ENCODE data around the gene CALR3. TPM values are rescaled to one million over a fixed set of nuclear protein-coding genes. Genes with fewer than 3 reads are reported as not detected.

Gene CALR3
- total and polyA plus RNA-seq, 2 experiments from 2014 or later = not detected

DNA sequence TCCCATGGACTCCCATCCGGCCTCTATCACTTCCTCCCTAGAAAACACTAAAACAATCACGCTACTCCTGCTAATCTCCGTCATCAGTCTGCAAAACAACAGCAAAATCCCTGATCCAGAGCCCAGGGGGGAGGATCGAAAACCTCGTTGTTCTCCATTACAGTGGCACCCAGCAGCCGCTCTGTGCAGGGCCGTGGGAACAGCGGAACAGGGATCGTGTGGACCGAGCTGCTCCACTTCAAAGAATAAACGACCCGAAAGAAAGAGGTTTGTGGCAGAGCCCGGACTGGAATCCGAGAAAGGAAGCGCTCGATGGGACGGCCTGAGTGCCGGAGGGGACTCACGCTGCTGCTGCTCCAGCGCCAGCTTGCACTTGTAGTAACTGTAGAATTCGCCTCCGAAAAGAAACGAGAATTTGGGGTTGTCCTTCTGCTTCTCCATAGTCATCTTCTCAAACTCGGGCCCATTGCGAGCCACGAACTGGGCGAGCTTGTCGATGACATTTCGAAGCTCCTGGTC lies 45.6 kb upstream of the CALR3 start:
- H3K36me3 ChIP-seq = peaks cover 5% of the 10 kb centered on the region
- peak overlapping the region; percentile 89 for H3K27ac ChIP-seq
- peak; percentile 22 to 50 for DNase-seq (ENCODE audit: low read depth in 1 of 2, low spot score in 1 of 2)
- TF ChIP-seq CTCF (IDR thresholded peaks at IDR 0.05; ENCODE audit: low read depth, low read length) = no peak
- H3K27me3 ChIP-seq = no peaks in the 10 kb centered on the region
- no peaks in the 10 kb centered on the region for H3K9me3 ChIP-seq (ENCODE audit: low read depth)
- peak overlapping the region; percentile 80 for H3K4me3 ChIP-seq
- peaks cover 9% of the 10 kb centered on the region for H3K4me1 ChIP-seq (ENCODE audit: low read depth)

DNA sequence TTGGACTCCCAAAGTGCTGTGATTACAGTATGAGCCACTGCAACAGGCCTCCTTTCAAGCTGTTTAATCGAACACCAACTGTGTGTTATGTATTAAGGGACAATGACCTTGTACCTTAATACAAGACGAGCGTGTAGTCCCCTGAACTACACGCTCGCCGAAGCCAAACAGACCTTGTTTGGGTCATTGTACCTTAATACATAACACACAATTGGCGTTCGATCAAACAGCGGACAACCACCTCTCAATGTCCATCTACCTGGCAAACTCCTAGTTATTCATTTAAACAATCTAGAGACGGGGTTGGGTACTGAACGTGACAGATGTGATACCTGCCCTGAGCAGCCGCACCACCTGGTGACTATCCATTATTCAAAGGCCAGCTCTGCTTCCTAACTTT lies 45.0 kb upstream of the CALR3 start:
- DNase-seq (ENCODE audit: low read depth in 1 of 2, low spot score in 1 of 2) = no peak
- H3K4me1 ChIP-seq (ENCODE audit: low read depth) = peaks cover 9% of the 10 kb centered on the region
- no peaks in the 10 kb centered on the region for H3K9me3 ChIP-seq (ENCODE audit: low read depth)
- peaks cover 5% of the 10 kb centered on the region for H3K36me3 ChIP-seq
- H3K27me3 ChIP-seq = no peaks in the 10 kb centered on the region
- peak overlapping the region; percentile 80 for H3K4me3 ChIP-seq
- TF ChIP-seq CTCF (IDR thresholded peaks at IDR 0.05; ENCODE audit: low read depth, low read length) = no peak
- H3K27ac ChIP-seq = peak overlapping the region; percentile 89

DNA sequence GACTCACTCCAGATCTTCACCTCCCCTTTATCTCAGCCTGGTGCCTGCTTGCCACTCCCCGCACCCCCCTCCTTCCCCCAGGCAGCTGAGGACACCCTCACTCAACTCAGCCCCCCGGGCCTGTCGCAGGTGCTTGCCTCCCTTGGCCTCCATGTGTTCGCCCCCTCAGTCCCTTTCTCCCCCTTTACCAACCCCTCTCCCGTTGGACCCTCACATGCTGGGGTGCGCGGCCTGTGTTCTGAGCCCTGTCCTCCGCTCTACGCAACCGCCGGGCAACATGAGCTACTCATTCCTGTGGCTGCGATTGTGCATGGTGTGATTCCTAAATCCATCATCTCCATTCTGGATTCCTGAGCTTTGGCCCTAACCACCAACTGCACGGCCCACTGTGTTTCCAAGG lies 41.1 kb upstream of the CALR3 start:
- Histone ChIP-seq H3K27ac (no peak overlapping the region), H3K36me3 (peaks cover 23% of the 10 kb centered on the region), H3K9me3 (ENCODE audit: low read depth) (no peaks in the 10 kb centered on the region), H3K27me3 (no peaks in the 10 kb centered on the region), H3K4me1 (ENCODE audit: low read depth) (peaks cover 6% of the 10 kb centered on the region), H3K4me3 (no peak overlapping the region)
- no peak for TF ChIP-seq CTCF (IDR thresholded peaks at IDR 0.05; ENCODE audit: low read depth, low read length)
- no peak for DNase-seq (ENCODE audit: low read depth in 1 of 2, low spot score in 1 of 2)

DNA sequence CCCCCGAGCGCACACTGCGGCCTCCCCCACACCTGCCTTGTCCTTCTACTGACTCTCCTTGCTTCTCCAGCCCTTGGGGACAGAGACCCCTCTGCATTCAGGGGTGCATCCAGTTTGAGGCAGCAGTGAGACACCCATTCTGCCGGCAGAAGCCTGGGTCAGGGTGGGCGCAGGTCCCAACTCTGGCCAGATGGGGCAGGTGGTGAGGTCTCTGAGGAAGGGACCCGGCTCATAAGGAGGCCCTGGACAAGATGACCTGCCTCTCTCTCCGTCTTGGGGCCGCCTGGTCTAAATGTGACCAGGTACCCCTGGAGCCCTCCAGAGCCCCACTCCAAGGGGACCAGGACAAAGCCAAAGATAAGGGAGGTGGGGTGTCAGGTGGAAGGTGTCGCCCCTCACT lies 40.2 kb upstream of the CALR3 start:
- H3K4me3 ChIP-seq = no peak overlapping the region

DNA sequence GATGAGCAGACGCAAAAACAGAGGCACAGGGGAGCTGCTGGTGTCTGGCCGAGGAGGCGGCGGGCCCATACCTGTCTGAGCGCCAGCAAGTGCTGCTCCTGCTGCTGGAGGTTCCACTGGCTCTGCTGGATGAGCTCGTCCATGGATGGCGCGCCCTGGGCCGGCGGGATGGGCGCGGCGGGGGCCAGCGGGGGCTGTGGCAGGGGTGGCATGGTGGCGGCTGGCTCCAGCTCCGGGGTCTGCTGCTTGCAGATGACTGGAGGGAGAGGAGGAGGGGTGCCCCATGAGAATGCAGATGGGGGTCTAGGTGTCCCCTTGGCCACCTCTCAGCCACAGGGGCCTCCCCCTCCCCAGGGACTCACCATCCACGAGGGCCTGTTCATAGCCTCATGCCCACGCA lies 39.4 kb upstream of the CALR3 start:
- no peaks in the 10 kb centered on the region for H3K9me3 ChIP-seq (ENCODE audit: low read depth)
- H3K4me3 ChIP-seq = no peak overlapping the region
- H3K4me1 ChIP-seq (ENCODE audit: low read depth) = no peaks in the 10 kb centered on the region
- no peak overlapping the region for H3K27ac ChIP-seq
- H3K27me3 ChIP-seq = no peaks in the 10 kb centered on the region
- TF ChIP-seq CTCF (IDR thresholded peaks at IDR 0.05; ENCODE audit: low read depth, low read length) = no peak
- no peak for DNase-seq (ENCODE audit: low read depth in 1 of 2, low spot score in 1 of 2)
- H3K36me3 ChIP-seq = peaks cover 38% of the 10 kb centered on the region

More for the DNA sequence above, 40.2 kb upstream of the CALR3 start:
- DNase-seq (ENCODE audit: low read depth in 1 of 2, low spot score in 1 of 2) = no peak
- Histone ChIP-seq H3K4me1 (ENCODE audit: low read depth) (peaks cover 5% of the 10 kb centered on the region), H3K36me3 (peaks cover 30% of the 10 kb centered on the region), H3K9me3 (ENCODE audit: low read depth) (no peaks in the 10 kb centered on the region), H3K27me3 (no peaks in the 10 kb centered on the region), H3K27ac (no peak overlapping the region)
- TF ChIP-seq CTCF (IDR thresholded peaks at IDR 0.05; ENCODE audit: low read depth, low read length) = no peak
